ENCODE data around the gene CD6.

DNA sequence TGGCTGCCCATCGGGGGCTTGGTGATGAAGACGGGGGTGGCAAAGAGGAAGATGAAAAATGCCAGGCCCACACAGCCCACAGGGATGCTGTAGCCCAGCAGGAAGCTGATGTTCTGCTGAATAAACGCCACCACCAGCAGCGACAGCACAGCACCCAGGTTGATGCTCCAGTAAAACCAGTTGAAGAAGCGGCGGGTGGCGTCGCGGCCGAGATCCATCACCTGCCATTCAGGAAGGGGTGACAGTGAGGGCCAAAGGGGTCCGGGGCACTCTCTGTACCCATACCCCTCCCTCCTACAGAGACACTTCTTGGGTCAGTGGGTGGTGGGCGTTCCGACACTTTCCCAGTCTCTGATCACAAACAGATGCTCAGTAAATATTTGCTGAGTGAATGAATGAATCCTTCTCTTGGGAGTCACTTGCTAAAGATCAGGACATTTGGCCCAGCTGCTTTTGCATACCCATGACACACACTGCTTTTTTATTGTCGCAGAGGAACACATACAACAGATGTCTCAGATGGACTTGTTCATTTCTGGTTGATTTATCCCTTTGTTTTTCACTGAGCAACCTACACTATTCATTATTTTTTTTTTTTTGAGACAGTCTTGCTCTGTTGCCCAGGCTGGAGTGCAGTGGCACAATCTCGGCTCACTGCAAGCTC lies 24.7 kb upstream of the CD6 start:
- TF ChIP-seq, protein P1, sequence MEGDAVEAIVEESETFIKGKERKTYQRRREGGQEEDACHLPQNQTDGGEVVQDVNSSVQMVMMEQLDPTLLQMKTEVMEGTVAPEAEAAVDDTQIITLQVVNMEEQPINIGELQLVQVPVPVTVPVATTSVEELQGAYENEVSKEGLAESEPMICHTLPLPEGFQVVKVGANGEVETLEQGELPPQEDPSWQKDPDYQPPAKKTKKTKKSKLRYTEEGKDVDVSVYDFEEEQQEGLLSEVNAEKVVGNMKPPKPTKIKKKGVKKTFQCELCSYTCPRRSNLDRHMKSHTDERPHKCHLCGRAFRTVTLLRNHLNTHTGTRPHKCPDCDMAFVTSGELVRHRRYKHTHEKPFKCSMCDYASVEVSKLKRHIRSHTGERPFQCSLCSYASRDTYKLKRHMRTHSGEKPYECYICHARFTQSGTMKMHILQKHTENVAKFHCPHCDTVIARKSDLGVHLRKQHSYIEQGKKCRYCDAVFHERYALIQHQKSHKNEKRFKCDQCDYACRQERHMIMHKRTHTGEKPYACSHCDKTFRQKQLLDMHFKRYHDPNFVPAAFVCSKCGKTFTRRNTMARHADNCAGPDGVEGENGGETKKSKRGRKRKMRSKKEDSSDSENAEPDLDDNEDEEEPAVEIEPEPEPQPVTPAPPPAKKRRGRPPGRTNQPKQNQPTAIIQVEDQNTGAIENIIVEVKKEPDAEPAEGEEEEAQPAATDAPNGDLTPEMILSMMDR (IDR thresholded peaks at IDR 0.05), result no peak
- no peak for TF ChIP-seq POLR2A (IDR thresholded peaks at IDR 0.05)

Measured in breast epithelium (tissue), 3 donors.